ENCODE measurements around the gene NR6A1.

NR6A1 gene

DNA sequence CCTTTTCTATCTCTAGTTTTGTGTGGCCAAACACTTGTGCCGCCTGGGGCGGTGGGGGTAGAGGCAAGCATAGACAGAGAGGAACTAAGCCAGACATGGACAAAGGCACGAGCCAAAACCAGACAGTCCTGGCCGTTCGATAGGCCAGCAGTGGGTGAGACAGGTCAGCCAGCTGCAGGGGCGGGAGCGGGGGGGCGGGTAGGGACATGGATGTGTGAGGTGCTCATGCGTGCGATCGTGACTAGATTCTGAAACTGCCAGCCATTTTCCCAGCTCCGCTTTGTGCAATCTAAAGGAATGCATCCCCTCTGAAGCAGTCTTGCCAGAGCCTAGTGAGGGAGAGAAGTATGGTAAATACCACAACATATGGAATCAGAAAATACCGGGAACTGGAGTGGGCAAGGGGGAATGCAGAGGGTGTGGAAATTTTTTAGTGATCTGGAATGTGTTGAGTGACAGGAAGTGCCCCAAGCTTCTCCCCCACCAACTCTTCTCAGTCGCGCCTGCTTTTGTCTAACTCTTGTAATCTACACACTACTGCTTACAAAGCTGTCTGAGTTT, 111.9 kb downstream of the NR6A1 start:
- Histone ChIP-seq H3K36me3 (ENCODE audit: control insufficient read depth, insufficient read depth, low read length) (no peaks in the 10 kb centered on the region), H3K27me3 (ENCODE audit: control insufficient read depth, insufficient read depth, low read length) (no peaks in the 10 kb centered on the region), H3K27ac (peak overlapping the region; percentile 92), H3K9me3 (ENCODE audit: control insufficient read depth, low read length) (no peaks in the 10 kb centered on the region), H2AFZ (peak overlapping the region; percentile 63), H3K4me3 (ENCODE audit: low read depth, low read length) (peak overlapping the region; percentile 69), H3K79me2 (peaks cover 5% of the 10 kb centered on the region), H3K4me2 (ENCODE audit: low read length) (peak overlapping the region; percentile 85), H3K9ac (peak overlapping the region; percentile 8), H3K4me1 (no peaks in the 10 kb centered on the region)
- TF ChIP-seq, protein P1, sequence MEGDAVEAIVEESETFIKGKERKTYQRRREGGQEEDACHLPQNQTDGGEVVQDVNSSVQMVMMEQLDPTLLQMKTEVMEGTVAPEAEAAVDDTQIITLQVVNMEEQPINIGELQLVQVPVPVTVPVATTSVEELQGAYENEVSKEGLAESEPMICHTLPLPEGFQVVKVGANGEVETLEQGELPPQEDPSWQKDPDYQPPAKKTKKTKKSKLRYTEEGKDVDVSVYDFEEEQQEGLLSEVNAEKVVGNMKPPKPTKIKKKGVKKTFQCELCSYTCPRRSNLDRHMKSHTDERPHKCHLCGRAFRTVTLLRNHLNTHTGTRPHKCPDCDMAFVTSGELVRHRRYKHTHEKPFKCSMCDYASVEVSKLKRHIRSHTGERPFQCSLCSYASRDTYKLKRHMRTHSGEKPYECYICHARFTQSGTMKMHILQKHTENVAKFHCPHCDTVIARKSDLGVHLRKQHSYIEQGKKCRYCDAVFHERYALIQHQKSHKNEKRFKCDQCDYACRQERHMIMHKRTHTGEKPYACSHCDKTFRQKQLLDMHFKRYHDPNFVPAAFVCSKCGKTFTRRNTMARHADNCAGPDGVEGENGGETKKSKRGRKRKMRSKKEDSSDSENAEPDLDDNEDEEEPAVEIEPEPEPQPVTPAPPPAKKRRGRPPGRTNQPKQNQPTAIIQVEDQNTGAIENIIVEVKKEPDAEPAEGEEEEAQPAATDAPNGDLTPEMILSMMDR (IDR thresholded peaks at IDR 0.05): no peak

DNA sequence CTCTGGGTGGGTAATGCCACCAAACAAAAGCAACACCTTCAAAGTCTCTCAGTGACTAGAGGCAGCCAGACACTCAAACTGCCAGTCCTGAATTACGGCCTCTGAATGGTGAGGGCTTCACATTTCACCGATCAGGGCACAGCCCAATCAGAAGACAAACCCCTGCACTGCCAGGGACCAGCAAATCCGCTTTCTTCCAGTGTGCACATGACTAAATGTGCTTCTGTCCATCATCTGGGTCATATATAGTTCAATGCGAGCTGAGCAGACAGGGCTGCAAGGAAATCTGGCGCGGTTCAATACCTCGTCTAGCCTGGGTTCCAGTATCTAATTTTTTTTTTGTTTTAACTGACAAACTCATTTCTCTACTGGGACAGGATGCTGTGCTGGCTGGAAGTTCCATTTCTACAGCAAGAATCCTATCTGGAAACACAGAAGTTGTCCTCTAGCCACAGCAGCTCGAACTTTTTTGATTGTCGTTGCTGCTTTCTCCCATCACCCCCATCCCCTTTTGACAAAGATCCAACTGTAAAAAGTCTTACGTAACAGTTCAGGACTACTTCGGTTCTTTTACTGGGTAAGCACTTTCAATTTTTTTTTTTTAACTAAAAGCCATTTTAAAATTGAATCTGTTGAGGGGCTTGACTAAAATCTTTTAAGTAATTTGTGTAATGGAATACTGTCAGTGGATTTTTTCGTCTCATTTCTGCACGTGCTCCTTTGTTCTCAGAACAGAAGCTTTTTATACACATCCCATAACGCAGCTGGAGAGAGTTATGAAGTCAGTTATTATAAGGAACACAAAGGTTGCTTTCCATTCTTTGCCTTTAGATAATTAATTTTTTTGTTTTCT, 112.7 kb downstream of the NR6A1 start:
- Histone ChIP-seq H3K27me3 (ENCODE audit: control insufficient read depth, insufficient read depth, low read length) (no peaks in the 10 kb centered on the region), H3K4me3 (ENCODE audit: low read depth, low read length) (peak overlapping the region; percentile 69), H3K9me3 (ENCODE audit: control insufficient read depth, low read length) (no peaks in the 10 kb centered on the region), H3K27ac (peak overlapping the region; percentile 92), H3K79me2 (peaks cover 5% of the 10 kb centered on the region), H3K36me3 (ENCODE audit: control insufficient read depth, insufficient read depth, low read length) (no peaks in the 10 kb centered on the region), H2AFZ (peak overlapping the region; percentile 63), H3K9ac (no peak overlapping the region), H3K4me1 (no peaks in the 10 kb centered on the region), H3K4me2 (ENCODE audit: low read length) (peak overlapping the region; percentile 85)
- TF ChIP-seq, protein P1 (IDR thresholded peaks at IDR 0.05): no peak

DNA sequence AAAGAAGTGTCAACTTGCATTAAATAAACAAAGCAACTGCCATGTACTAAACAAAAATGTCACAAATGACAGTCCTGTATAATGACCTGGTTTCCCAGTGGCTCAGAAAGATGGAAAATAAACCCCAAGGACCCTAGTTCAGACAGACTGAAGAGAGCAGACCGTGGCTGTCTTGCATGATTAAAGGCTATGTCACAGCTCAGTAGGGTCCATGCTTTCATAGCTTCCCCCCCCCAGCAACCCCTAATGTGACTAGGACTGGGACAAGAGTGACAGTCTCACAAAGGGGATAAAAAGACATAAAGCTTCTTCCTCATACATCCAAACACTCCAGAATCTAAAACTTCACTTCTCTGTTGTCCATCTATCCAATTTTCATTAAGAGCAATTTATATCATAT, 113.6 kb downstream of the NR6A1 start:
- peak overlapping the region; percentile 92 for H3K27ac ChIP-seq

DNA sequence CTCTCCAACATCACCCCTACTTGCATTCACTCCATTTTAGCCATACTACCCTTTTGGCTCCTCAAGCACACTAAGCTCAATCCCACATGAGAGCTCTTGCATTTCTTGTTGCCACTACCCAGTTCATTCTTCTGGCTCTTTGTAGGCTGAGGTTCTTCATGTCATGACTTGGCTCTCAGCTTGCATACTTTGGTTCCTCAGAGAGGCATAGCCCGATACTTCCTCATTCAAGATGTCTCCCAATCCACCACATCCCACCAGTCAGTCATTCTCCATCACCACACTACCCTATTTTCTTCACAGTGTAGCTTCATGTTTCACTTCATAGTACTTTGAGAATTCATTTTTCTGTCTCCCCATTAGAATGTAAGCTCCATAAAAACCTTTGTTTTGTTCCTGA, 116.7 kb downstream of the NR6A1 start:
- no peaks in the 10 kb centered on the region for H3K4me1 ChIP-seq
- TF ChIP-seq, protein P1 (IDR thresholded peaks at IDR 0.05): no peak
- H2AFZ ChIP-seq: no peak overlapping the region
- no peaks in the 10 kb centered on the region for H3K36me3 ChIP-seq (ENCODE audit: control insufficient read depth, insufficient read depth, low read length)
- no peak overlapping the region for H3K4me2 ChIP-seq (ENCODE audit: low read length)
- no peak overlapping the region for H3K9ac ChIP-seq
- no peak overlapping the region for H3K27ac ChIP-seq
- no peak overlapping the region for H3K4me3 ChIP-seq (ENCODE audit: low read depth, low read length)
- H3K27me3 ChIP-seq (ENCODE audit: control insufficient read depth, insufficient read depth, low read length): no peaks in the 10 kb centered on the region
- H3K9me3 ChIP-seq (ENCODE audit: control insufficient read depth, low read length): no peaks in the 10 kb centered on the region
- no peaks in the 10 kb centered on the region for H3K79me2 ChIP-seq

More for the DNA sequence above, 113.6 kb downstream of the NR6A1 start:
- TF ChIP-seq, protein P1 (IDR thresholded peaks at IDR 0.05): no peak
- Histone ChIP-seq H3K27me3 (ENCODE audit: control insufficient read depth, insufficient read depth, low read length) (no peaks in the 10 kb centered on the region), H3K79me2 (peaks cover 2% of the 10 kb centered on the region), H3K9ac (no peak overlapping the region), H3K4me3 (ENCODE audit: low read depth, low read length) (no peak overlapping the region), H3K36me3 (ENCODE audit: control insufficient read depth, insufficient read depth, low read length) (no peaks in the 10 kb centered on the region), H2AFZ (peak overlapping the region; percentile 10), H3K9me3 (ENCODE audit: control insufficient read depth, low read length) (no peaks in the 10 kb centered on the region), H3K4me2 (ENCODE audit: low read length) (no peak overlapping the region), H3K4me1 (no peaks in the 10 kb centered on the region)

Measured in parathyroid adenoma (tissue), 2 donors.